Measurements from ENCODE around the gene CDKL5. TPM values are rescaled to one million over a fixed set of nuclear protein-coding genes. Genes with fewer than 3 reads are reported as not detected.

CDKL5 gene
- total RNA-seq, 1 donor: 6.5 TPM

- no peak overlapping the region for H3K4me3 ChIP-seq (ENCODE audit: low read depth, low read length)
- no peak for DNase-seq (ENCODE audit: low read depth)
- TF ChIP-seq CTCF (IDR thresholded peaks at IDR 0.05; ENCODE audit: insufficient read depth, low read depth, low read length): no peak
Observed at GRCh38 chrX:18594079-18594478, 168.7 kb downstream of the CDKL5 start.

GRCh38 chrX:18596096-18596495, 170.7 kb downstream of the CDKL5 start:
- H3K4me3 ChIP-seq (ENCODE audit: low read depth, low read length): no peak overlapping the region
- TF ChIP-seq CTCF (IDR thresholded peaks at IDR 0.05; ENCODE audit: insufficient read depth, low read depth, low read length): no peak
- DNase-seq (ENCODE audit: low read depth): no peak

- peak; percentile 16 for DNase-seq (ENCODE audit: low read depth)
- TF ChIP-seq CTCF (IDR thresholded peaks at IDR 0.05; ENCODE audit: insufficient read depth, low read depth, low read length): no peak
- H3K4me3 ChIP-seq (ENCODE audit: low read depth, low read length): no peak overlapping the region
Observed at GRCh38 chrX:18598413-18598812, 173.0 kb downstream of the CDKL5 start.

- TF ChIP-seq CTCF (IDR thresholded peaks at IDR 0.05; ENCODE audit: insufficient read depth, low read depth, low read length): no peak
- no peak for DNase-seq (ENCODE audit: low read depth)
- H3K4me3 ChIP-seq (ENCODE audit: low read depth, low read length): no peak overlapping the region
Observed at GRCh38 chrX:18607966-18608365, 182.6 kb downstream of the CDKL5 start.

- TF ChIP-seq CTCF (IDR thresholded peaks at IDR 0.05; ENCODE audit: insufficient read depth, low read depth, low read length): no peak
- no peak overlapping the region for H3K4me3 ChIP-seq (ENCODE audit: low read depth, low read length)
- no peak for DNase-seq (ENCODE audit: low read depth)
Observed at GRCh38 chrX:18613930-18614639, 188.7 kb downstream of the CDKL5 start.

- no peak for TF ChIP-seq CTCF (IDR thresholded peaks at IDR 0.05; ENCODE audit: insufficient read depth, low read depth, low read length)
- no peak overlapping the region for H3K4me3 ChIP-seq (ENCODE audit: low read depth, low read length)
- DNase-seq (ENCODE audit: low read depth): no peak
Observed at GRCh38 chrX:18616688-18617406, 191.4 kb downstream of the CDKL5 start.
